ENCODE measurements around the gene KCNJ10.

DNA sequence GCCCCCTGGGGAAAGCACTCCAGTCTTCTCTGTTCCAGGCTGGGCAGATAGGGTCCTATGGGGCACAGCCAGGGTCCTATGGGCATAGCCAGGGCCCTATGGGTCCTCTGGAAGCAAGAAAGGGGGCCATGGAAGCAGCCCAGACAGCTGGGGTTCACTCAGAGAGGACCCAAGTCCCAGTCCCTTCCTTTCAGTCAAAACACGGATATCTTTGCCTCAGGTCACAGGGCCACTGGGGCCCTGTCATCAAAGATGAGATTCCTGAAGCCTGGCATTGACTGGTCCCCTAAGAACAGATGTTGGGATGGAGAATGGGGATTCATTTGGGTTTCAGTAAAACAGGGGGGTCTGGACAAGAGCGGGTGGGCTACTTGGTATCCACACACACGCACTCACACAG, 19.9 kb upstream of the KCNJ10 start:
- no peak for TF ChIP-seq ARNTL (CRISPR knock-in tag; IDR thresholded peaks at IDR 0.05; ENCODE audit: borderline replicate concordance, low read depth)
- TF ChIP-seq OSR1 (CRISPR knock-in tag; IDR thresholded peaks at IDR 0.05), result no peak
- no peak for TF ChIP-seq CSDC2 (CRISPR knock-in tag; IDR thresholded peaks at IDR 0.05)
